PFSK-1 (cell line): ENCODE measurements around the gene CD52.

Experiments used
- POLR2AphosphoS5 ChIP-seq: IDR thresholded peaks from 2 replicates; pipeline ENCODE4 v1.6.1; 2012; ENCODE audit warnings: low read depth, mild to moderate bottlenecking, control low read depth, low read length, moderate library complexity
- REST ChIP-seq, 2 experiments: IDR thresholded peaks; 2 replicates each; pipeline versions ENCODE4 v1.6.1 to v1.8.0; 2011 to 2012; ENCODE audit warnings: low read depth in 2 of 2, low read length in 2 of 2, control low read depth in 1 of 2, inconsistent platforms in 1 of 2, mild to moderate bottlenecking in 1 of 2, moderate library complexity in 1 of 2; ENCODE audit not compliant: insufficient read depth in 1 of 2

- TF ChIP-seq POLR2AphosphoS5 (no peak), REST (IDR thresholded peaks at IDR 0.05; ENCODE audit: insufficient read depth in 1 of 2, low read depth in 2 of 2, low read length in 2 of 2) (no peak)
Measured at GRCh38 chr1:26322042-26322331, 4.2 kb downstream of the CD52 start.
